Measurements from ENCODE around the gene C12orf76. TPM values are rescaled to one million over a fixed set of nuclear protein-coding genes. Genes with fewer than 3 reads are reported as not detected.

C12orf76 gene
- total RNA-seq, 1 experiment from 2014 or later = 29.4 TPM

DNA sequence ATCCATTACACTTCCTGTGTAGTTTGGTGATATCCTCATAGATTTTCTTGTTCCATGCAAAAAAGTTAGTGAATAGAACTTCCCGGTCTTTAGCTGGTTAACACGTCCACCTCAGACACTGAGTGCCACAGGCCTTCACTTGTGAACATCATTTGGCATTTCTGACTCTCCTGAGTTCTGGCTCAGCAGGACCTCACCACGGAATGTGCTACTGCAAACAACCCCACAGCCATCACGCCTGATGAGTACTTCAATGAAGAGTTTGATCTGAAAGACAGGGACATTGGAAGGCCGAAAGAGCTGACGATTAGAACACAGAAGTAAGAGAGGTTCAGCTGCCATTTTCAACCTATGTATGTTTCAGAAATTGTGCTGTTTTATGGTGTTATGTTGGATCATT, 20.0 kb downstream of the C12orf76 start:
- intact Hi-C loops (cut with micrococcal nuclease; ENCODE audit: unreplicated experiment) = no loop called here
- TF ChIP-seq, protein P1, sequence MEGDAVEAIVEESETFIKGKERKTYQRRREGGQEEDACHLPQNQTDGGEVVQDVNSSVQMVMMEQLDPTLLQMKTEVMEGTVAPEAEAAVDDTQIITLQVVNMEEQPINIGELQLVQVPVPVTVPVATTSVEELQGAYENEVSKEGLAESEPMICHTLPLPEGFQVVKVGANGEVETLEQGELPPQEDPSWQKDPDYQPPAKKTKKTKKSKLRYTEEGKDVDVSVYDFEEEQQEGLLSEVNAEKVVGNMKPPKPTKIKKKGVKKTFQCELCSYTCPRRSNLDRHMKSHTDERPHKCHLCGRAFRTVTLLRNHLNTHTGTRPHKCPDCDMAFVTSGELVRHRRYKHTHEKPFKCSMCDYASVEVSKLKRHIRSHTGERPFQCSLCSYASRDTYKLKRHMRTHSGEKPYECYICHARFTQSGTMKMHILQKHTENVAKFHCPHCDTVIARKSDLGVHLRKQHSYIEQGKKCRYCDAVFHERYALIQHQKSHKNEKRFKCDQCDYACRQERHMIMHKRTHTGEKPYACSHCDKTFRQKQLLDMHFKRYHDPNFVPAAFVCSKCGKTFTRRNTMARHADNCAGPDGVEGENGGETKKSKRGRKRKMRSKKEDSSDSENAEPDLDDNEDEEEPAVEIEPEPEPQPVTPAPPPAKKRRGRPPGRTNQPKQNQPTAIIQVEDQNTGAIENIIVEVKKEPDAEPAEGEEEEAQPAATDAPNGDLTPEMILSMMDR (conservative IDR thresholded peaks at IDR 0.05) = no peak
- TF ChIP-seq EZH2 (IDR thresholded peaks at IDR 0.05; ENCODE audit: low read depth) = no peak
- Histone ChIP-seq H3K9me2 (ENCODE audit: insufficient read depth) (no peaks in the 10 kb centered on the region), H3K36me3 (ENCODE audit: low read depth) (peaks cover 17% of the 10 kb centered on the region), H3K4me3 (no peak overlapping the region), H3K9me3 (ENCODE audit: insufficient read depth, low read depth) (no peaks in the 10 kb centered on the region), H3K4me2 (no peak overlapping the region), H3K79me2 (ENCODE audit: low read depth) (no peaks in the 10 kb centered on the region), H4K20me1 (ENCODE audit: insufficient read depth) (no peaks in the 10 kb centered on the region), H3F3A (ENCODE audit: insufficient read depth, low read depth) (peaks cover 15% of the 10 kb centered on the region; the same call in 1 of the 2 replicates), H3K27me3 (ENCODE audit: insufficient read depth, low read depth) (no peaks in the 10 kb centered on the region), H3K4me1 (replicated peaks; ENCODE audit: insufficient read depth) (no peaks in the 10 kb centered on the region), H2AFZ (no peak overlapping the region), H3K27ac (no peak overlapping the region)
- ChIA-PET POLR2A (ENCODE audit: unreplicated experiment) (no interaction called here), CTCF (no interaction called here)
- no TSS peak for BruUV-seq (replicated peaks)
- no peak for DNase-seq

DNA sequence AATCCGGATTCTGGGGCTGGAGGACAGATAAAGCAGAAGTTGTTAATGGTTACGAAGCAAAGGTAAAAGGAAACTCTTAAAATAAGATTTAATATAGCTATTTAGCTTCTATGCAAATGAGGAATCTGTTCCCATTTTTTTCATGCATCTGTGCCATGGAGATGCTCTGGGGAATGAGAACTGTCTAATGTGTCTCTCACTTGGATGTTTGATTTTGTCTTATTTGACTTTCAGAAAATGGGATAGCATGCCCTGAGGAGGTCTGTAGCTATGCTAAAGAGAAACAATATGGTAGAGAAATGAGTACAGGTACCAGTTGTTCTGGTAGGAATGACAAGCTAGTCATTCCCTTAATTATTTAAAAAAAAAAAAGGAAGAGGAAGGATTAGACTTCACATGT, 24.3 kb downstream of the C12orf76 start:
- DNase-seq = no peak
- CTCF ChIA-PET = no interaction called here
- Histone ChIP-seq H3K9me3 (ENCODE audit: insufficient read depth, low read depth) (no peaks in the 10 kb centered on the region), H3K36me3 (ENCODE audit: low read depth) (peaks cover 17% of the 10 kb centered on the region), H3K4me3 (no peak overlapping the region), H3F3A (ENCODE audit: insufficient read depth, low read depth) (peaks cover 12% of the 10 kb centered on the region; the same call in 1 of the 2 replicates), H3K9me2 (ENCODE audit: insufficient read depth) (no peaks in the 10 kb centered on the region), H4K20me1 (ENCODE audit: insufficient read depth) (no peaks in the 10 kb centered on the region), H2AFZ (no peak overlapping the region), H3K79me2 (ENCODE audit: low read depth) (no peaks in the 10 kb centered on the region), H3K27ac (no peak overlapping the region), H3K4me2 (no peak overlapping the region), H3K4me1 (replicated peaks; ENCODE audit: insufficient read depth) (no peaks in the 10 kb centered on the region), H3K27me3 (ENCODE audit: insufficient read depth, low read depth) (no peaks in the 10 kb centered on the region)
- TF ChIP-seq, protein P1 (conservative IDR thresholded peaks at IDR 0.05) = no peak
- TF ChIP-seq EZH2 (IDR thresholded peaks at IDR 0.05; ENCODE audit: low read depth) = no peak
- intact Hi-C loops (cut with micrococcal nuclease; ENCODE audit: unreplicated experiment) = no loop called here
- POLR2A ChIA-PET (ENCODE audit: unreplicated experiment) = interaction anchor here (1.1 kb wide), 1 partner anchor 12 kb away, joined by 4 read pairs; no protein-coding TSS in a partner anchor
- no TSS peak for BruUV-seq (replicated peaks)

GRCh38 chr12:110023059-110023980, 25.0 kb downstream of the C12orf76 start:
- no peak for DNase-seq
- Histone ChIP-seq H2AFZ (no peak overlapping the region), H3K4me3 (no peak overlapping the region), H3K79me2 (ENCODE audit: low read depth) (no peaks in the 10 kb centered on the region), H3F3A (ENCODE audit: insufficient read depth, low read depth) (peaks cover 12% of the 10 kb centered on the region; the same call in 1 of the 2 replicates), H3K27ac (no peak overlapping the region), H3K9me2 (ENCODE audit: insufficient read depth) (no peaks in the 10 kb centered on the region), H4K20me1 (ENCODE audit: insufficient read depth) (no peaks in the 10 kb centered on the region), H3K36me3 (ENCODE audit: low read depth) (peaks cover 18% of the 10 kb centered on the region), H3K4me1 (replicated peaks; ENCODE audit: insufficient read depth) (no peaks in the 10 kb centered on the region), H3K9me3 (ENCODE audit: insufficient read depth, low read depth) (no peaks in the 10 kb centered on the region), H3K27me3 (ENCODE audit: insufficient read depth, low read depth) (no peaks in the 10 kb centered on the region), H3K4me2 (no peak overlapping the region)
- POLR2A ChIA-PET (ENCODE audit: unreplicated experiment) = no interaction called here
- CTCF ChIA-PET = no interaction called here
- intact Hi-C loops (cut with micrococcal nuclease; ENCODE audit: unreplicated experiment) = no loop called here
- no TSS peak for BruUV-seq (replicated peaks)
- no peak for TF ChIP-seq EZH2 (IDR thresholded peaks at IDR 0.05; ENCODE audit: low read depth)
- TF ChIP-seq, protein P1 (conservative IDR thresholded peaks at IDR 0.05) = no peak
